ENCODE results near the gene LHX1.
A peak's percentile ranks its signal among the peaks of the same experiment; 100 is the strongest.

LHX1 gene

DNA sequence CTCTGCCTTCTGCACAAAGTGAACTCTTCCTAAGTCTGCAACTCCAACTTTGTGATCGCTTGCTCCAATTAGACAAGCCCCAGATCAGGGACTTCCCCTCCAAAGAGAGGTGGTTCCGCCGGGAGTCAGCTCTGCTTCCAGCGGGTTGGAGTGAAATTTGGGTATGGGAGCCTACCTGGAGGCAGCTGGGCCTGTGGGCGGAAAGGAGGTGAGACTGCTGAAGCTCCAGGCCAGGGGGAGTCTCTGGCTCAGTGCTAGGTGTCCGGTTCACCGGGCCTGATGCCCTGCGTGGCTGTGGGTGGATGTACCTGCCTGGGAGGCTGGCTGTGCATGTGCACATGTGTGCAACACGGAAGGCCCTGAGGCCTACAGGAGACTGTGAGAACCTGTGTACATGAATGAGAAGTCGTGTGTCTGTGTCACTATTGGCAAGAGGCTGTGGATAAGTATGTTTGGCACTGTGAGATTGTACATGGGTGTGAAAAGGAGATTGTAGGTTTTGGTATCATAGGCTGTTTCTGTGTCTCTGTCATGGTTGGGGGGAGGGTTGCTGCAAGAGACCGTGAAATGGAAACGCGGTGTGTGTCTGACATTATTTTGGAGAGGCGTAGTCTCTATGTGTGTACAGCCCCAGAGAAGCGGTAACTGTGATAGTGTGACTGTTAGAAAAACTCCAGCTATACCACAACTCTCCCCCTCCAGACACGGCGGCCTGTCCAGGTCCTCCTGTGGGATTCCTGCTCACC, 4.2 kb downstream of the LHX1 start:
- no peak for ATAC-seq
- no peak for TF ChIP-seq ISL1 (CRISPR knock-in tag; IDR thresholded peaks at IDR 0.05)
- no peak for TF ChIP-seq CSDC2 (CRISPR knock-in tag; IDR thresholded peaks at IDR 0.05)
- TF ChIP-seq SNAI2 (CRISPR knock-in tag; IDR thresholded peaks at IDR 0.05) = no peak
- TF ChIP-seq, protein P1, sequence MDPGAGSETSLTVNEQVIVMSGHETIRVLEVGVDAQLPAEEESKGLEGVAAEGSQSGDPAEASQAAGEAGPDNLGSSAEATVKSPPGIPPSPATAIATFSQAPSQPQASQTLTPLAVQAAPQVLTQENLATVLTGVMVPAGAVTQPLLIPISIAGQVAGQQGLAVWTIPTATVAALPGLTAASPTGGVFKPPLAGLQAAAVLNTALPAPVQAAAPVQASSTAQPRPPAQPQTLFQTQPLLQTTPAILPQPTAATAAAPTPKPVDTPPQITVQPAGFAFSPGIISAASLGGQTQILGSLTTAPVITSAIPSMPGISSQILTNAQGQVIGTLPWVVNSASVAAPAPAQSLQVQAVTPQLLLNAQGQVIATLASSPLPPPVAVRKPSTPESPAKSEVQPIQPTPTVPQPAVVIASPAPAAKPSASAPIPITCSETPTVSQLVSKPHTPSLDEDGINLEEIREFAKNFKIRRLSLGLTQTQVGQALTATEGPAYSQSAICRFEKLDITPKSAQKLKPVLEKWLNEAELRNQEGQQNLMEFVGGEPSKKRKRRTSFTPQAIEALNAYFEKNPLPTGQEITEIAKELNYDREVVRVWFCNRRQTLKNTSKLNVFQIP (CRISPR knock-in tag; IDR thresholded peaks at IDR 0.05; ENCODE audit: borderline replicate concordance, low read depth) = no peak
- no peak for TF ChIP-seq RARB (CRISPR knock-in tag; IDR thresholded peaks at IDR 0.05)
- TF ChIP-seq BACH2 (CRISPR knock-in tag; IDR thresholded peaks at IDR 0.05; ENCODE audit: borderline replicate concordance) = no peak
- TF ChIP-seq, protein P2, sequence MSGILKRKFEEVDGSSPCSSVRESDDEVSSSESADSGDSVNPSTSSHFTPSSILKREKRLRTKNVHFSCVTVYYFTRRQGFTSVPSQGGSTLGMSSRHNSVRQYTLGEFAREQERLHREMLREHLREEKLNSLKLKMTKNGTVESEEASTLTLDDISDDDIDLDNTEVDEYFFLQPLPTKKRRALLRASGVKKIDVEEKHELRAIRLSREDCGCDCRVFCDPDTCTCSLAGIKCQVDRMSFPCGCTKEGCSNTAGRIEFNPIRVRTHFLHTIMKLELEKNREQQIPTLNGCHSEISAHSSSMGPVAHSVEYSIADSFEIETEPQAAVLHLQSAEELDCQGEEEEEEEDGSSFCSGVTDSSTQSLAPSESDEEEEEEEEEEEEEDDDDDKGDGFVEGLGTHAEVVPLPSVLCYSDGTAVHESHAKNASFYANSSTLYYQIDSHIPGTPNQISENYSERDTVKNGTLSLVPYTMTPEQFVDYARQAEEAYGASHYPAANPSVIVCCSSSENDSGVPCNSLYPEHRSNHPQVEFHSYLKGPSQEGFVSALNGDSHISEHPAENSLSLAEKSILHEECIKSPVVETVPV (CRISPR knock-in tag; IDR thresholded peaks at IDR 0.05) = no peak
- no peak for TF ChIP-seq ZNF565 (CRISPR knock-in tag; conservative IDR thresholded peaks at IDR 0.05; ENCODE audit: low read depth)
- no peak for TF ChIP-seq TCF4 (CRISPR knock-in tag; IDR thresholded peaks at IDR 0.05; ENCODE audit: borderline replicate concordance)
- no peak for TF ChIP-seq ARNTL (CRISPR knock-in tag; IDR thresholded peaks at IDR 0.05; ENCODE audit: borderline replicate concordance, low read depth)
- TF ChIP-seq OSR1 (CRISPR knock-in tag; IDR thresholded peaks at IDR 0.05) = no peak
- TF ChIP-seq, protein P3, sequence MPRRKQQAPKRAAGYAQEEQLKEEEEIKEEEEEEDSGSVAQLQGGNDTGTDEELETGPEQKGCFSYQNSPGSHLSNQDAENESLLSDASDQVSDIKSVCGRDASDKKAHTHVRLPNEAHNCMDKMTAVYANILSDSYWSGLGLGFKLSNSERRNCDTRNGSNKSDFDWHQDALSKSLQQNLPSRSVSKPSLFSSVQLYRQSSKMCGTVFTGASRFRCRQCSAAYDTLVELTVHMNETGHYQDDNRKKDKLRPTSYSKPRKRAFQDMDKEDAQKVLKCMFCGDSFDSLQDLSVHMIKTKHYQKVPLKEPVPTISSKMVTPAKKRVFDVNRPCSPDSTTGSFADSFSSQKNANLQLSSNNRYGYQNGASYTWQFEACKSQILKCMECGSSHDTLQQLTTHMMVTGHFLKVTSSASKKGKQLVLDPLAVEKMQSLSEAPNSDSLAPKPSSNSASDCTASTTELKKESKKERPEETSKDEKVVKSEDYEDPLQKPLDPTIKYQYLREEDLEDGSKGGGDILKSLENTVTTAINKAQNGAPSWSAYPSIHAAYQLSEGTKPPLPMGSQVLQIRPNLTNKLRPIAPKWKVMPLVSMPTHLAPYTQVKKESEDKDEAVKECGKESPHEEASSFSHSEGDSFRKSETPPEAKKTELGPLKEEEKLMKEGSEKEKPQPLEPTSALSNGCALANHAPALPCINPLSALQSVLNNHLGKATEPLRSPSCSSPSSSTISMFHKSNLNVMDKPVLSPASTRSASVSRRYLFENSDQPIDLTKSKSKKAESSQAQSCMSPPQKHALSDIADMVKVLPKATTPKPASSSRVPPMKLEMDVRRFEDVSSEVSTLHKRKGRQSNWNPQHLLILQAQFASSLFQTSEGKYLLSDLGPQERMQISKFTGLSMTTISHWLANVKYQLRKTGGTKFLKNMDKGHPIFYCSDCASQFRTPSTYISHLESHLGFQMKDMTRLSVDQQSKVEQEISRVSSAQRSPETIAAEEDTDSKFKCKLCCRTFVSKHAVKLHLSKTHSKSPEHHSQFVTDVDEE (CRISPR knock-in tag; IDR thresholded peaks at IDR 0.05) = no peak
- TF ChIP-seq ZC3H10 (CRISPR knock-in tag; IDR thresholded peaks at IDR 0.05) = no peak
- TF ChIP-seq, protein P4, sequence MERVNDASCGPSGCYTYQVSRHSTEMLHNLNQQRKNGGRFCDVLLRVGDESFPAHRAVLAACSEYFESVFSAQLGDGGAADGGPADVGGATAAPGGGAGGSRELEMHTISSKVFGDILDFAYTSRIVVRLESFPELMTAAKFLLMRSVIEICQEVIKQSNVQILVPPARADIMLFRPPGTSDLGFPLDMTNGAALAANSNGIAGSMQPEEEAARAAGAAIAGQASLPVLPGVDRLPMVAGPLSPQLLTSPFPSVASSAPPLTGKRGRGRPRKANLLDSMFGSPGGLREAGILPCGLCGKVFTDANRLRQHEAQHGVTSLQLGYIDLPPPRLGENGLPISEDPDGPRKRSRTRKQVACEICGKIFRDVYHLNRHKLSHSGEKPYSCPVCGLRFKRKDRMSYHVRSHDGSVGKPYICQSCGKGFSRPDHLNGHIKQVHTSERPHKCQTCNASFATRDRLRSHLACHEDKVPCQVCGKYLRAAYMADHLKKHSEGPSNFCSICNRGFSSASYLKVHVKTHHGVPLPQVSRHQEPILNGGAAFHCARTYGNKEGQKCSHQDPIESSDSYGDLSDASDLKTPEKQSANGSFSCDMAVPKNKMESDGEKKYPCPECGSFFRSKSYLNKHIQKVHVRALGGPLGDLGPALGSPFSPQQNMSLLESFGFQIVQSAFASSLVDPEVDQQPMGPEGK (CRISPR knock-in tag; IDR thresholded peaks at IDR 0.05; ENCODE audit: borderline replicate concordance) = no peak
- TF ChIP-seq TOX (CRISPR knock-in tag; IDR thresholded peaks at IDR 0.05; ENCODE audit: borderline replicate concordance) = no peak
- TF ChIP-seq ZFP3 (CRISPR knock-in tag; IDR thresholded peaks at IDR 0.05) = no peak

DNA sequence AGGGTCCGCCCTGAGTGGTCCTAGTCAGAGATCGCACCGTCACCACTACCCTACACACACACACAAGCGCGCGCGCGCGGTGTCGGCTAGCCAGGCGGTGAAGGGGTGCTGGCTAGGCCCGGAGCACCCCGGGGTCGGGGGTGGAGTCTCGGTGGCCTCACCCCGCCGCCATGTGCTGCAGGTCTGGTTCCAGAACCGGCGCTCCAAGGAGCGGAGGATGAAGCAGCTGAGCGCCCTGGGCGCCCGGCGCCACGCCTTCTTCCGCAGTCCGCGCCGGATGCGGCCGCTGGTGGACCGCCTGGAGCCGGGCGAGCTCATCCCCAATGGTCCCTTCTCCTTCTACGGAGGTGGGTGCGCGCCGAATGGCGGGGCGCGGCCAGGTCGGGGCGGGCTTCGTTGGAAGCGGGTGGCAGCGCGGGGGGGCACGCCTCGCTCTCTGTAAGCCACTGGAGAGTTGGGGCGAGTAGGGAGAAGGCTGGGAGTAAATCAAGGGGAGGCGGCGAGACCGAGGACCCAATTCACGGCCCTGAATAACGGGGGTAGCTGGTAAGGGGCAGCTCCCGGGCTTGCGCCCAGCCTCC, 4.8 kb downstream of the LHX1 start:
- TF ChIP-seq PPARA (CRISPR knock-in tag; IDR thresholded peaks at IDR 0.05; ENCODE audit: borderline replicate concordance) = no peak
- TF ChIP-seq TCF4 (CRISPR knock-in tag; IDR thresholded peaks at IDR 0.05; ENCODE audit: borderline replicate concordance) = no peak
- TF ChIP-seq OSR1 (CRISPR knock-in tag; IDR thresholded peaks at IDR 0.05) = no peak
- TF ChIP-seq ZNF70 (CRISPR knock-in tag; IDR thresholded peaks at IDR 0.05) = no peak
- TF ChIP-seq CSDC2 (CRISPR knock-in tag; IDR thresholded peaks at IDR 0.05) = no peak
- no peak for TF ChIP-seq BACH2 (CRISPR knock-in tag; IDR thresholded peaks at IDR 0.05; ENCODE audit: borderline replicate concordance)
- TF ChIP-seq ZNF565 (CRISPR knock-in tag; conservative IDR thresholded peaks at IDR 0.05; ENCODE audit: low read depth) = no peak
- no peak for TF ChIP-seq ARNTL (CRISPR knock-in tag; IDR thresholded peaks at IDR 0.05; ENCODE audit: borderline replicate concordance, low read depth)
- no peak for TF ChIP-seq GLIS3 (CRISPR knock-in tag; IDR thresholded peaks at IDR 0.05)
- TF ChIP-seq RARB (CRISPR knock-in tag; IDR thresholded peaks at IDR 0.05) = no peak
- 0 out of 3 replicates have a peak, but pooled peaks have one; percentile 8 for ATAC-seq

DNA sequence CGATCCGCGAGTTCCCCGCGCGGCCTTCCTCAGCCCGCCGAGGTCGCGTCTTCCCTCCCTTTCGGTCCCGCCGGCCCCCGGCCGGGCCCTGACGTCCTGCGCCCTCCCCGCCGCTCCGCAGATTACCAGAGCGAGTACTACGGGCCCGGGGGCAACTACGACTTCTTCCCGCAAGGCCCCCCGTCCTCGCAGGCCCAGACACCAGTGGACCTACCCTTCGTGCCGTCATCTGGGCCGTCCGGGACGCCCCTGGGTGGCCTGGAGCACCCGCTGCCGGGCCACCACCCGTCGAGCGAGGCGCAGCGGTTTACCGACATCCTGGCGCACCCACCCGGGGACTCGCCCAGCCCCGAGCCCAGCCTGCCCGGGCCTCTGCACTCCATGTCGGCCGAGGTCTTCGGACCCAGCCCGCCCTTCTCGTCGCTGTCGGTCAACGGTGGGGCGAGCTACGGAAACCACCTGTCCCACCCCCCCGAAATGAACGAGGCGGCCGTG, 5.4 kb downstream of the LHX1 start:
- no peak for TF ChIP-seq CSDC2 (CRISPR knock-in tag; IDR thresholded peaks at IDR 0.05)
- no peak for TF ChIP-seq RARB (CRISPR knock-in tag; IDR thresholded peaks at IDR 0.05)
- TF ChIP-seq SNAI2 (CRISPR knock-in tag; IDR thresholded peaks at IDR 0.05) = no peak
- no peak for TF ChIP-seq ZFP3 (CRISPR knock-in tag; IDR thresholded peaks at IDR 0.05)
- no peak for TF ChIP-seq GLIS3 (CRISPR knock-in tag; IDR thresholded peaks at IDR 0.05)
- TF ChIP-seq, protein P4 (CRISPR knock-in tag; IDR thresholded peaks at IDR 0.05; ENCODE audit: borderline replicate concordance) = no peak

More for the DNA sequence above, 5.4 kb downstream of the LHX1 start:
- ATAC-seq = no peak
